GM23248 (cell line): ENCODE measurements around the gene ATP8A2. TPM values are rescaled to one million over a fixed set of nuclear protein-coding genes. Genes with fewer than 3 reads are reported as not detected.
A peak's percentile ranks its signal among the peaks of the same experiment; 100 is the strongest.

Experiments used
- DNase-seq: peaks from one replicate; pipeline ENCODE4 v3.0.0-alpha.2; 2015
- H2AFZ ChIP-seq: fragments of 200-600 bp; sonication (generic); 2 replicates; pipeline ENCODE4 v1.6.1; 2016; ENCODE audit warnings: antibody characterized with exemption
- H3F3A ChIP-seq: fragments of 200-600 bp; sonication (generic); 2 replicates; pipeline ENCODE4 v1.6.1; 2016; ENCODE audit warnings: mild to moderate bottlenecking, antibody characterized with exemption, mixed run types; ENCODE audit not compliant: insufficient read depth
- H3K27ac ChIP-seq: fragments of 200-600 bp; sonication (generic); 2 replicates; pipeline ENCODE4 v1.5.1; 2016; ENCODE audit warnings: mild to moderate bottlenecking
- H3K27me3 ChIP-seq: fragments of 200-600 bp; sonication (generic); replicated peaks from 2 replicates; pipeline ENCODE4 v1.6.1; 2016; ENCODE audit warnings: mild to moderate bottlenecking; ENCODE audit not compliant: insufficient read depth
- H3K36me3 ChIP-seq: fragments of 200-600 bp; sonication (generic); 2 replicates; pipeline ENCODE4 v1.6.1; 2016; ENCODE audit warnings: low read depth, mild to moderate bottlenecking
- H3K4me1 ChIP-seq: fragments of 200-600 bp; sonication (generic); 2 replicates; pipeline ENCODE4 v1.6.1; 2016; ENCODE audit warnings: mild to moderate bottlenecking; ENCODE audit not compliant: insufficient read depth
- H3K4me2 ChIP-seq: fragments of 200-600 bp; sonication (generic); one replicate; pipeline ENCODE4 v1.6.1; 2016; ENCODE audit warnings: mild to moderate bottlenecking; ENCODE audit not compliant: unreplicated experiment
- H3K4me3 ChIP-seq: fragments of 200-600 bp; sonication (generic); 2 replicates; pipeline ENCODE4 v1.5.1; 2016; ENCODE audit warnings: mild to moderate bottlenecking
- H3K79me2 ChIP-seq: fragments of 200-600 bp; sonication (generic); 2 replicates; pipeline ENCODE4 v1.6.1; 2016; ENCODE audit warnings: mild to moderate bottlenecking; ENCODE audit not compliant: insufficient read depth
- H3K9ac ChIP-seq: fragments of 200-600 bp; sonication (generic); 2 replicates; pipeline ENCODE4 v1.6.1; 2016; ENCODE audit warnings: mild to moderate bottlenecking
- H3K9me2 ChIP-seq: fragments of 200-600 bp; sonication (generic); 2 replicates; pipeline ENCODE4 v1.6.1; 2016; ENCODE audit warnings: mixed run types, mild to moderate bottlenecking, moderate library complexity; ENCODE audit not compliant: insufficient read depth
- H3K9me3 ChIP-seq: fragments of 200-600 bp; sonication (generic); one replicate; pipeline ENCODE4 v1.6.1; 2017; ENCODE audit warnings: low read depth
- H4K20me1 ChIP-seq: fragments of 200-600 bp; sonication (generic); 2 replicates; pipeline ENCODE4 v1.6.0; 2016; ENCODE audit not compliant: insufficient read depth
- EZH2 ChIP-seq: fragments of 200-600 bp; sonication (generic); IDR thresholded peaks from 2 replicates; pipeline ENCODE4 v1.6.1; 2018; ENCODE audit warnings: antibody characterized with exemption, mild to moderate bottlenecking; ENCODE audit not compliant: insufficient read depth, poor library complexity, severe bottlenecking
- EZH2phosphoT487 ChIP-seq: fragments of 200-600 bp; sonication (generic); IDR thresholded peaks from 2 replicates; pipeline ENCODE4 v1.6.1; 2018; ENCODE audit warnings: antibody characterized with exemption, moderate library complexity, mild to moderate bottlenecking, low read depth; ENCODE audit not compliant: insufficient read depth
- WGBS, 2 experiments: methylation state at CpG; one replicate each; pipeline ENCODE4 v1.1.6; 2015 to 2017; ENCODE audit warnings: low lambda C conversion rate in 2 of 2, low coverage in 1 of 2; ENCODE audit errors: missing lambda C conversion rate in 2 of 2; 5-methylcytosine and 5-hydroxymethylcytosine counted together
- in situ Hi-C: fragments of 300-500 bp; cut with MboI; formaldehyde crosslinking; loops from 2 replicates; pipeline ENCODE4 v1.15.0; 2020
- polyA plus RNA-seq: library from polyadenylated mRNA; unstranded; fragments of >200 nt; fragmentation: Nextera tagmentation; extraction: Ambion mirVana; gene quantifications from 2 replicates; pipeline ENCODE4 v1.2.1, GENCODE V29; 2016
- total RNA-seq: library from RNA; depleted of rRNA; stranded (reverse); fragments of >200 nt; shearing (Covaris generic); gene quantifications from 2 replicates; pipeline ENCODE4 v1.2.3, GENCODE V29; 2014

Gene ATP8A2
- total and polyA plus RNA-seq, 2 experiments from 2014 or later, result under 0.01 to 0.05 TPM

DNA sequence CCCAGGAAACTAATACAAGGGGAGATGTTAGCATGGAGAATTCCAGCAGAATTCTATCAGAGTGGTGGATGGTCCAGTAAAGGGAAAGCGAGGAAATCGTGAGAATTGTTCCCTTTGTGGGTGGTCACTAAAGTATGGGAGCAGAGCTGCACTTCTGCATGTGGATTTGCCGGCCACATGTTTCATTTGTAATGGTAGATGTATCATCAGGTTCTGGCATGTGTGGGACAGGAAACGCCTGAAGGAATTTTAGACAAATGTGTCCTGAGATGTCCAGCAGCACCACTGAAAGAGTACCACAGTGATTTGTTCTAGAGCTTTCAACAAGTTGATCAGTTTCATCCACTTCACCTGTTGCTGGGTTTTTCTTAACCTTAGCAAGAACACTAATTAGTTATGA, 371.6 kb downstream of the ATP8A2 start:
- no peak for TF ChIP-seq EZH2
- no peak for TF ChIP-seq EZH2phosphoT487
- no peaks in the 10 kb centered on the region for H4K20me1 ChIP-seq
- no peaks in the 10 kb centered on the region for H3K27me3 ChIP-seq
- 51 to 58% methylated on average over 4 of the region's 4 CpGs for WGBS, 2 experiments
- H3K4me2 ChIP-seq, result no peak overlapping the region
- H3K4me1 ChIP-seq, result no peaks in the 10 kb centered on the region
- no peak overlapping the region for H3K27ac ChIP-seq
- H3K9ac ChIP-seq, result no peak overlapping the region
- no peaks in the 10 kb centered on the region for H3K36me3 ChIP-seq
- in situ Hi-C loops, result no loop called here
- H3K79me2 ChIP-seq, result no peaks in the 10 kb centered on the region
- no peaks in the 10 kb centered on the region for H3F3A ChIP-seq
- H2AFZ ChIP-seq, result no peak overlapping the region
- no peak overlapping the region for H3K4me3 ChIP-seq
- no peaks in the 10 kb centered on the region for H3K9me3 ChIP-seq
- DNase-seq, result no peak
- H3K9me2 ChIP-seq, result no peaks in the 10 kb centered on the region

DNA sequence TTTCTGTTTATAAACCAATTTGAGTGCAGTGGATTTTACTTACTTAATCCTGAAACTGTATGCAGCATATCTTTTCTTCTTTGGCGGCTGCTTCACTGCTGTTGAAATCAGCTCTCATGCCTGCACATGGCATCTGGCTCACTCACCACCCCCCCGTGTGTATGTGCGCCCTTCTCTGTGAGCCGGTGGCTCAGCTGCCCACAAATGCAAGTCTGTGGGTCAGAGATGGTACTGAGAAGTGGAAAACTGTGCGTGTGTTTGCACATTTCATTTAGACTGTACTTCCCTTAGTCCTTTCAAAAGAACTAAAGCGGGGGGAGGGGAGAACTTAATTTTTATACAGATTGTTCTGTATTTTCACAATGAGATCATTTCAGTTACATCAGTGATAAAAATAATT, 372.4 kb downstream of the ATP8A2 start:
- Histone ChIP-seq H3K9me3 (no peaks in the 10 kb centered on the region), H3K27ac (no peak overlapping the region), H3K4me3 (no peak overlapping the region), H3K9ac (no peak overlapping the region), H3K36me3 (no peaks in the 10 kb centered on the region), H3K9me2 (no peaks in the 10 kb centered on the region), H3K4me2 (no peak overlapping the region), H3K4me1 (no peaks in the 10 kb centered on the region), H3F3A (no peaks in the 10 kb centered on the region), H2AFZ (no peak overlapping the region), H3K27me3 (no peaks in the 10 kb centered on the region), H3K79me2 (no peaks in the 10 kb centered on the region), H4K20me1 (no peaks in the 10 kb centered on the region)
- TF ChIP-seq EZH2, result no peak
- no peak for TF ChIP-seq EZH2phosphoT487
- in situ Hi-C loops, result no loop called here
- WGBS, 2 experiments, result 9 to 10% methylated on average over 6 of the region's 6 CpGs
- DNase-seq, result no peak

DNA sequence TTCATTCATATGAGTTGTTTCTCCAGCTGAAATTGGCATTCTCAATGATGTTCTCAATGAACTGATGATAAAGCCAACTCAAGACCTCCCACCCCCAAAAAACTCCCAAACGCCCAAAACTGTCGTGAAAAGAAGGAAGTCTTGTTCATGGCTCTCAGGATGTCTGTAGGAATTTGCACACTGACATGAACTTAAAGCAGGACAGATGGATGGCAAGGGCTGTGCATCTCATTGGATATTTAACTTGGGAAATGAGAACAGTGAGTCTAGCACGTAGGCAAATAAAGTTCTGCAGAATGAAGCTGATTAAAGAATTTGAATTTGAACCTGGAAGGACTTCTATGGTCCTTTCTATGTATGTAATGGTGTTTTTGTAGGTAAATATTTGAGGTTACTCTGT, 374.4 kb downstream of the ATP8A2 start:
- Histone ChIP-seq H3K27ac (no peak overlapping the region), H3K9me3 (no peaks in the 10 kb centered on the region), H3K4me3 (no peak overlapping the region), H2AFZ (no peak overlapping the region), H4K20me1 (no peaks in the 10 kb centered on the region), H3K79me2 (no peaks in the 10 kb centered on the region), H3K4me1 (no peaks in the 10 kb centered on the region), H3K36me3 (no peaks in the 10 kb centered on the region), H3K9me2 (no peaks in the 10 kb centered on the region), H3F3A (no peaks in the 10 kb centered on the region), H3K4me2 (no peak overlapping the region), H3K27me3 (no peaks in the 10 kb centered on the region), H3K9ac (no peak overlapping the region)
- WGBS, 2 experiments, result 37 to 40% methylated on average over 3 of the region's 3 CpGs
- in situ Hi-C loops, result no loop called here
- no peak for TF ChIP-seq EZH2
- TF ChIP-seq EZH2phosphoT487, result no peak
- no peak for DNase-seq

DNA sequence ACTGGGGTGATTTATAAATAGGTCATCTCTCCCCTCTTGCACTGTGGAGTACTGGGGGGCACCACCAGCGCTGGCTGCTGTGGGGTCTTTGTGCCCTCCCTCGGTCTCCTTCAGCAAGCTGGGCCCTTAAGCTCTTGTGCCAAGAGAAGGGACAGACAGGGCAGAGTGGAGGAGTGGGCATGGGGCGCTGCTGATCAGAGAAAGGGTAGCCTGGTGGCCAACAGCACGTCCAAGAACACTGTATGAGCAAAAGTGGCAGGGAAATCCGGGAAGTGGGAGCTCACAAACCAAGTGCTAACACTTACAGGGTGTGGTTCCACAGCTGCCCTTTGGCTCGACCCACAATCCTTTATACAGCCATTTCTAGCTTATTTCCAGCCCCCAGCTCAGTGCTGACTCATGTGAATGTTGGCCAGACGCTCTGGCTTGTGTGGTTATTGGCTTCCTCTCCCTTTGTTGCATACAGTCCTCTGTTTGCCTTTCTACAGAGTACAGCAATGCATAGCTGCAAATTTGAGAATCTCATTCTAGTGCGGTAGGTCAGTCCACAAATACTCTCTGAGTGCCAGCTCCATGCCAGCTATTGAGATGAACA, 381.3 kb downstream of the ATP8A2 start:
- WGBS, 2 experiments, result 15 to 16% methylated on average over 8 of the region's 8 CpGs

DNA sequence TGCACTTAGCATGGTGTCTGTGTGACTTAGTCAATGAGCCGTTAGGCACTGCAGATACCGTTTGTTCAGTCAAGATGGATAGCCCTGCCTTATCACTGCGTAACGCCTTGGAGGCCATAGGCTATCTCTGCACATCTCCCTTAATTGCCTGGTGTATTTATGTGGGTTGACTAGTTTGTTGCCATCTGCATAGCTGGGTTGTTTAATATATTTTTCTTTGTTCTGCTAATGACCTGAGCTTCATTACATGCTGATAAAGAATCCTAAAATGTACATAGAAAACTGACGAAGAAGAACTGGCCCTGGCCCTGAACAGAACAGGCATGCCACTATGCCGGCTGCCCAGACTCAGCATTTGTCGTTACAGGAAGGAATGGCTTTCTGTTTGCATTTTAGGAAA, 382.2 kb downstream of the ATP8A2 start:
- in situ Hi-C loops, result no loop called here
- no peaks in the 10 kb centered on the region for H3K9me3 ChIP-seq
- H3K9me2 ChIP-seq, result no peaks in the 10 kb centered on the region
- no peaks in the 10 kb centered on the region for H3K36me3 ChIP-seq
- no peak overlapping the region for H3K4me2 ChIP-seq
- no peak overlapping the region for H3K27ac ChIP-seq
- WGBS, 2 experiments, result 78 to 82% methylated on average over 7 of the region's 7 CpGs
- no peak overlapping the region for H2AFZ ChIP-seq
- H3K27me3 ChIP-seq, result no peaks in the 10 kb centered on the region
- peaks cover 3% of the 10 kb centered on the region; the same call in 1 of the 2 replicates for H3K4me1 ChIP-seq
- H4K20me1 ChIP-seq, result no peaks in the 10 kb centered on the region
- no peaks in the 10 kb centered on the region; the same call in 1 of the 2 replicates for H3F3A ChIP-seq
- no peak for DNase-seq
- H3K9ac ChIP-seq, result no peak overlapping the region
- TF ChIP-seq EZH2 (no peak), EZH2phosphoT487 (no peak)
- H3K4me3 ChIP-seq, result no peak overlapping the region
- H3K79me2 ChIP-seq, result no peaks in the 10 kb centered on the region

More for the DNA sequence above, 381.3 kb downstream of the ATP8A2 start:
- peaks cover 3% of the 10 kb centered on the region; the same call in 1 of the 2 replicates for H3K4me1 ChIP-seq
- no peaks in the 10 kb centered on the region; the same call in 1 of the 2 replicates for H3F3A ChIP-seq
- no peaks in the 10 kb centered on the region for H4K20me1 ChIP-seq
- H3K27ac ChIP-seq, result no peak overlapping the region
- H3K9me2 ChIP-seq, result no peaks in the 10 kb centered on the region
- TF ChIP-seq EZH2 (no peak), EZH2phosphoT487 (no peak)
- peak; percentile 80 for DNase-seq
- no peaks in the 10 kb centered on the region for H3K36me3 ChIP-seq
- H2AFZ ChIP-seq, result peak overlapping the region; percentile 44; the same call in 1 of the 2 replicates
- no peaks in the 10 kb centered on the region for H3K79me2 ChIP-seq
- H3K4me3 ChIP-seq, result no peak overlapping the region
- H3K4me2 ChIP-seq, result peak overlapping the region; percentile 40
- no peaks in the 10 kb centered on the region for H3K27me3 ChIP-seq
- no peak overlapping the region for H3K9ac ChIP-seq
- in situ Hi-C loops, result no loop called here
- H3K9me3 ChIP-seq, result no peaks in the 10 kb centered on the region
